Measurements from ENCODE around the gene ZNF814.
A peak's percentile ranks its signal among the peaks of the same experiment; 100 is the strongest.
"Not testable (repeated sequence)": the region's sequence is repeated elsewhere in the genome, so short reads cannot be mapped to it uniquely, and the experiment has no call there.

Gene ZNF814

DNA sequence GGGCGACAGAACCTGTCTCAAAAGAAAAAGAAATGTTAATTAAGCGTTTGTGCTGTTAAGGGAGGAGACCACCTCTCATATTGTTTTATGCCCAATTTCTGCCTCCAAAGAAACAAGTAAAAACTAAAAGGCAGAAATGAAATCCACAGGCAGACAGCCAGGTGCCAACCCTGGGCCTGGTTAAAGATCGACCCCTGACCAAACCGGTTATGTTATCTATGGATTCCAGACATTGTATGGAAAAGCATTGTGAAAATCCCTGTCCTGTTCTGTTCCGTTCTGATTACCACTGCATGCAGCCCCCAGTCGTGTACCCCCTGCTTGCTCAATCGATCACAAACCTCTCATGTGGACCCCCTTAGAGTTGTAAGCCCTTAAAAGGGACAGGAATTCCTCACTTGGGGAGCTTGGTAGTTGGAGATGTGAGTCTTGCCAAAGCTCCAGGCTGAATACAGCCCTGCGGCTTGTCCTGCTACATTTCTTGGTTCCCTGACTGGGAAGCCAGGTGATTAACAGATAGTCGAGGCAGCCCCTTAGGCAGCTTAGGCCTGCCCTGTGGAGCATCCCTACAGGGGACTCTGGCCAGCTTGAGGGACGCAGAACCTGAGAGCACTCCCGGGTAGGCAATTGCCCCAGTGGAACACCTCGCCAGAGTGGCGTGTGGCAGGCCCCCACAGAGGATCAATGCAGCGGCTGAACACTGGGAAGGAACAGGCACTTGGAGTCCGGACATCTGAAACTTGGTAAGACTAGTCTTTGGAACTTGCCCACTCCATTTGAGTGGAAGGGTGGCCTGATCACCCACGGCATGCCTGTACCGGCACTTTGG, 73.4 kb downstream of the ZNF814 start:
- DNase-seq: no peak

DNA sequence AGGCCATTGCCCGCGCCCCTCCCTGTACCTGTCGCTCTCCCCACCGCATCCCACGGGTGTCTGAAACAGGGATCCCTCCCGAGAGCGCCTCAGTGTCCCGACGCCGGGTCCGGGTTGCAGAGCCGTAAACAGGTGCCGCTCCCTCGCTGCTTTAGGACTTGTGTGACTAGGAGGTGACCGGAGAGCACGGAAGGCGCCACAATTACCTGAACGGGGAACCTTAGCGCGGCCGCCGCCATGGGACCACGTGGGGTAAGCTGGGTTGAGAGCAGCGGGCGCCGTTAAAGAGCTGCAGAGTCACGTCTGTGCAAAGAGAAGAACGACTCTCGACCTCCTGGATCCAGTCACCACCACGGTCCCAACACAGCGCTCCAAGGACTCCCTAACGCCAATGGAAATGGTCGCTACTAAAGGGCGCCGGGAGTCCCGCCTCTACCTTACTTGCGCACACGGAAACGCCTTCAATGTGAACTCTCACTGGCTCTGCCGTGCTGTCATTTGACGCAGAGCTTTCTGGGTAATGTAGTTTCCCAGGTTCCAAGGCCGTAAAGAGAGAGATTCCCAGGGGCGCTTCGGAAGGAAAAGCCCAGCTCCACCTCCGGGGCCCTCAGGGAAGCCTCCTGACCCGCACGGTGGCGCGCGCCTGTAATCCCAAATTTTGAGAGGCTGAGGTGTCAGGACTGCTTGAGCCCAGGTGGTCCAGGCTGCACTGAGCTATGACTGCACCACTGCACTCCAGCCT, 74.2 kb downstream of the ZNF814 start, which contains the start of gene ZNF552:
Gene ZNF552, minus strand, starts transcription at position 409 of the 742 bp plus-strand sequence. Its CDS starts 170 bp downstream, at position 239.
- DNase-seq: peak; percentile 91

- DNase-seq: no peak
Measured at GRCh38 chr19:57813919-57814504, 74.8 kb downstream of the ZNF814 start.

- not testable (repeated sequence) for DNase-seq
Measured at GRCh38 chr19:57812975-57813820, 75.6 kb downstream of the ZNF814 start.

DNA sequence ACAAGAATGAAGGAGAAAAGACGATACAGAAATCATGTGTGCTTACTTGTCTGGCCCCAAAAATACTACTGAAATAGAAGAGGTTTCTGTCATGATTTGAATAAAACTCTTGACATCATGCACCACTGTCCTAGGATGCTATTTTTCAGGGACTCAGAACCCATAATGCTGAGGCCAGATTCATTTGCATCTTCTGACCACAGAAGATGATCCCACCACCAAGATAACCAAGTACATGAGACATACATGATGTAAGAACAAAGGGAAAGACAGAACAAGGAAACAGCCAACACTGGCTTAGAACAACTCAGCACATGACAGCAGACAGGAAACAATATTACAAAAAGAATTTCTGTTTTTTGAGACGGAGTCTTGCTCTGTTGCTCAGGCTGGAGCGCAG, 76.6 kb downstream of the ZNF814 start:
- DNase-seq: no peak

DNA sequence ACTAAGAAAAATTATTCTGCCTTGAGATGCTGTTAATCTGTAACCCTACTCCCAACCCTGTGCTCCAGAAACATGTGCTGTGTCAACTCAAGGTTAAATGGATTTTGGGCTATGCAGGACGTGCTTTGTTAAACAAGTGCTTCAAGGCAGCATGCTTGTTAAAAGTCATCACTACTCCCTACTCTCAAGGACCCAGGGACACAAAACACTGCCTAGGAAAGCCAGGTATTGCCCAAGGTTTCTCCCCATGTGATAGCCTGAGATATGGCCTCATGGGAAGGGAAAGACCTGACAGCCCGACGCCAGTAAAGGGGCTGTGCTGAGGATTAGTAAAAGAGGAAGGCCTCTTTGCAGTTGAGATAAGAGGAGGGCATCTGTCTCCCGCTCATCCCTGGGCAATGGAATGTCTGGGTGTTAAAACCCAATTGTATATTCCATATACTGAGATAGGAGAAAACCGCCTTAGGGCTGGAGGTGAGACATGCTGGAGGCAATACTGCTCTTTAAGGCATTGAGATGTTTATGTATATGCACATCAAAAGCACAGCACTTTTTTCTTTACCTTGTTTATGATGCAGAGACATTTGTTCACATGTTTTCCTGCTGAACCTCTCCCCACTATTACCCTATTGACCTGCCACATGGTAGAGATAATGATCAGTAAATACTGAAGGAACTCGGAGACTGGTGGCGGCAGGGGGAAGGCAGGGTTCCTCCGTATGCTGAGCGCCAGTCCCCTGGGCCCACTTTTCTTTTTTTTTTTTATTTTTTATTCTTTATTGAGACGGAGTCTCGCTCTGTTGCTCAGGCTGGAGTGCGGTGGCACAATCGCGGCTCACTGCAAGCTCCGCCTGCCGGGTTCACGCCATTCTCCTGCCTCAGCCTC, 78.2 kb downstream of the ZNF814 start:
- not testable (repeated sequence) for DNase-seq

DNA sequence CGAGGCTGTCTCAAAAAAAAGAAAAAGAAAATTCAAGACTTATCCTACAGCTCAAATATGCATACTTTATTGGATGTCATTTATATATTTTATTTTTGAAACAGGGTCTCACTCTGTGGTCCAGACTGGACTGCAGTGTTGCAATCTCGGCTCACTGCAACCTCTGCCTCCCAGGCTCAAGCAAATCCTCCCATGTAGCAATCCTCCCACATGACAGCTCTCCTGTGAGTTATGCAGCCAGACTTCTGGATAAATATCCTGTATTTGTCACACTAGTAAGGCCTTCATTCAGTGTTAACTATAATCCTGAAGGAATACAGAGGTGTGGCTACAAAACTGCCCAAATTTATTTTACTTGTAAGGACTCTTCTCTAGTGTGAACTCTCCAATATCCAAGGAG, 81.3 kb downstream of the ZNF814 start:
- DNase-seq: no peak

- peak; percentile 98 for DNase-seq
Measured at GRCh38 chr19:57803594-57804325, 85.1 kb downstream of the ZNF814 start.

- DNase-seq: no peak
Measured at GRCh38 chr19:57803265-57803593, 85.6 kb downstream of the ZNF814 start.

DNA sequence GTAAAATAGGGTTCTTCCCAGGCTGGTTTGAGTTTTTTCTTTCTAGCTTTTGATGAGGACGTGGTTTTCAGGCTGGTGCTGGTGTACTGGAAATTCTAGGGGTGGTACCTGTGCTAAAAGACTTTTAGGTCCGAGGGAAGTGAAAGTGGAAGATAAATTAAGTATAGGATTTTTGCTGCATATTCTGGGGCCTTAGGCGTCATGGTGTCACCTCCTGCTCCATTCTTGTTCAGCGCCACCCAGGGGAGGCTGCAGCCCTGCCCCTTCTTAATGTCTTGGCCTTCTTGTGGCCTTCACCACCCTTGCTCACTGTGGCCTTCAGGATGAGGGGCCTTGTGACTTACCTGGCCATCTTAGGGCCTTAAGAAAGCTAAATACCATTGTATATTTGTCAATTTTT, 86.6 kb downstream of the ZNF814 start:
- DNase-seq: no peak

GRCh38 chr19:57800696-57801095, 88.1 kb downstream of the ZNF814 start:
- DNase-seq: no peak

All from fibroblast of skin of right quadriceps (primary cell).